AG08396 (cell line): ENCODE data around the gene CA10.

Experiments used
- DNase-seq: peaks from one replicate; pipeline ENCODE4 v3.0.0; 2012; ENCODE audit warnings: low spot score, mixed read lengths

The CA10 gene

GRCh38 chr17:51947160-51947735 lies 211.3 kb downstream of the CA10 start:
- DNase-seq, result no peak

GRCh38 chr17:51946311-51946710 lies 212.2 kb downstream of the CA10 start:
- no peak for DNase-seq

GRCh38 chr17:51941272-51941671 lies 217.2 kb downstream of the CA10 start:
- DNase-seq, result no peak

GRCh38 chr17:51937264-51937663 lies 221.2 kb downstream of the CA10 start:
- no peak for DNase-seq

GRCh38 chr17:51935477-51935876 lies 223.0 kb downstream of the CA10 start:
- DNase-seq, result no peak

GRCh38 chr17:51933647-51934046 lies 224.9 kb downstream of the CA10 start:
- no peak for DNase-seq

GRCh38 chr17:51926448-51926847 lies 232.1 kb downstream of the CA10 start:
- DNase-seq, result no peak

- DNase-seq, result no peak
These were observed 237.0 kb downstream of the CA10 start for GRCh38 chr17:51921500-51921899.

GRCh38 chr17:51914577-51914976 lies 243.9 kb downstream of the CA10 start:
- DNase-seq, result no peak

- no peak for DNase-seq
These were observed 244.9 kb downstream of the CA10 start for GRCh38 chr17:51913491-51914205.

GRCh38 chr17:51912939-51913338 lies 245.6 kb downstream of the CA10 start:
- no peak for DNase-seq

GRCh38 chr17:51911237-51911636 lies 247.3 kb downstream of the CA10 start:
- DNase-seq, result no peak

- DNase-seq, result no peak
These were observed 248.5 kb downstream of the CA10 start for GRCh38 chr17:51909971-51910370.

- DNase-seq, result no peak
These were observed 249.5 kb downstream of the CA10 start for GRCh38 chr17:51908841-51909537.

- DNase-seq, result no peak
These were observed 251.5 kb downstream of the CA10 start for GRCh38 chr17:51907041-51907440.

GRCh38 chr17:51904379-51904778 lies 254.1 kb downstream of the CA10 start:
- DNase-seq, result no peak

- no peak for DNase-seq
These were observed 257.3 kb downstream of the CA10 start for GRCh38 chr17:51901242-51901641.

- DNase-seq, result no peak
These were observed 266.6 kb downstream of the CA10 start for GRCh38 chr17:51891936-51892335.

- no peak for DNase-seq
These were observed 267.8 kb downstream of the CA10 start for GRCh38 chr17:51890710-51891109.

GRCh38 chr17:51888816-51889215 lies 269.7 kb downstream of the CA10 start:
- no peak for DNase-seq

- DNase-seq, result no peak
These were observed 281.5 kb downstream of the CA10 start for GRCh38 chr17:51876986-51877385.

GRCh38 chr17:51873302-51873701 lies 285.2 kb downstream of the CA10 start:
- no peak for DNase-seq

GRCh38 chr17:51869387-51869786 lies 289.1 kb downstream of the CA10 start:
- DNase-seq, result no peak
